MM.1S (cell line): ENCODE measurements around the gene SLFN5.

Experiments used
- CTCF ChIP-seq: fragments of 300-600 bp; sonication (generic); IDR thresholded peaks from 2 replicates; pipeline ENCODE4 v1.5.1; 2016; ENCODE audit warnings: antibody characterized with exemption, low read length, mixed read lengths
- EZH2phosphoT487 ChIP-seq: fragments of 300-600 bp; sonication (generic); IDR thresholded peaks from 2 replicates; pipeline ENCODE4 v1.6.1; 2018; ENCODE audit warnings: antibody characterized with exemption, low read length

GRCh38 chr17:35242805-35243560, at the start of gene SLFN5:
- TF ChIP-seq CTCF (no peak), EZH2phosphoT487 (no peak)
